Transverse colon (tissue), 4 donors: ENCODE data around the gene CEBPE.

Experiments used
- CTCF ChIP-seq, 5 experiments: fragments of 200-600 bp in 3 of 5; fragments of 450-650 bp in 2 of 5; sonication (generic) in 3 of 5; IDR thresholded peaks; 1 replicate in 2 of 5; 2 replicates in 3 of 5; pipeline ENCODE4 v1.5.1; 2016 to 2017; ENCODE audit warnings: antibody characterized with exemption in 5 of 5, inconsistent platforms in 3 of 5, mild to moderate bottlenecking in 2 of 5, moderate library complexity in 1 of 5
- EP300 ChIP-seq: sonication (generic); formaldehyde crosslinking; IDR thresholded peaks from one replicate; pipeline ENCODE4 v1.6.1; 2017; ENCODE audit warnings: antibody characterized with exemption, low read depth
- POLR2A ChIP-seq: fragments of 450-650 bp; IDR thresholded peaks from one replicate; pipeline ENCODE4 v1.6.1; 2016; ENCODE audit warnings: antibody characterized with exemption, mild to moderate bottlenecking, moderate library complexity
- POLR2AphosphoS5 ChIP-seq, 3 donors: sonication (generic); formaldehyde crosslinking; IDR thresholded peaks; one replicate each; pipeline ENCODE4 v1.6.1; 2016; ENCODE audit warnings: antibody characterized with exemption in 3 of 3

- no peak for TF ChIP-seq CTCF (IDR thresholded peaks at IDR 0.05)
- no peak for TF ChIP-seq EP300
- TF ChIP-seq POLR2A: no peak
- no peak for TF ChIP-seq POLR2AphosphoS5 (IDR thresholded peaks at IDR 0.05)
Observed at GRCh38 chr14:23114120-23114458, 5.0 kb downstream of the CEBPE start.
